Tibial nerve (tissue), 4 donors: ENCODE measurements around the gene DCTN4. TPM values are rescaled to one million over a fixed set of nuclear protein-coding genes. Genes with fewer than 3 reads are reported as not detected.
A peak's percentile ranks its signal among the peaks of the same experiment; 100 is the strongest.

Experiments used
- DNase-seq, 2 donors: peaks; one replicate each; pipeline ENCODE4 v3.0.0-alpha.2; 2019; ENCODE audit warnings: low spot score in 2 of 2
- H3K27ac ChIP-seq, 4 donors: fragments of 200-600 bp; sonication (generic) in 3 of 4; one replicate each; pipeline ENCODE4 v1.5.1; 2017 to 2019; ENCODE audit warnings: mild to moderate bottlenecking in 1 of 4
- H3K27me3 ChIP-seq, 2 donors: fragments of 200-600 bp; sonication (generic) in 1 of 2; one replicate each; pipeline versions ENCODE4 v1.5.1 to v1.6.0; 2017 to 2019
- H3K36me3 ChIP-seq, 3 donors: fragments of 200-600 bp; sonication (generic); one replicate each; pipeline ENCODE4 v1.5.1; 2018 to 2019
- H3K4me1 ChIP-seq, 4 donors: fragments of 200-600 bp; sonication (generic) in 3 of 4; one replicate each; pipeline ENCODE4 v1.5.1; 2017 to 2019
- H3K4me3 ChIP-seq, 4 donors: fragments of 200-600 bp; sonication (generic) in 3 of 4; one replicate each; pipeline ENCODE4 v1.5.1; 2017 to 2019; ENCODE audit warnings: mild to moderate bottlenecking in 1 of 4, moderate library complexity in 1 of 4
- H3K9me3 ChIP-seq, 4 donors: fragments of 200-600 bp; sonication (generic) in 3 of 4; one replicate each; pipeline ENCODE4 v1.5.1; 2017 to 2019
- EP300 ChIP-seq, 2 donors: sonication (generic); formaldehyde crosslinking; IDR thresholded peaks; one replicate each; pipeline ENCODE4 v1.6.1; 2017; ENCODE audit warnings: antibody characterized with exemption in 2 of 2, mild to moderate bottlenecking in 1 of 2
- POLR2A ChIP-seq, 2 donors: fragments of 450-650 bp; IDR thresholded peaks; one replicate each; pipeline ENCODE4 v1.6.1; 2017; ENCODE audit warnings: antibody characterized with exemption in 2 of 2, mild to moderate bottlenecking in 2 of 2, moderate library complexity in 2 of 2
- WGBS, 2 donors: methylation state at CpG; one replicate each; pipeline ENCODE4 v1.1.5; 2018; 5-methylcytosine and 5-hydroxymethylcytosine counted together
- total RNA-seq, 4 donors: library from RNA; depleted of rRNA; stranded (reverse); fragments of >200 nt; gene quantifications; one replicate each; pipeline ENCODE4 v1.1.0, GENCODE V29; 2016
- TF ChIP-seq, protein P1 (sequence below), 5 experiments: fragments of 200-600 bp in 3 of 5; fragments of 450-650 bp in 2 of 5; sonication (generic) in 3 of 5; IDR thresholded peaks; one replicate each; pipeline ENCODE4 v1.5.1; 2016 to 2019; ENCODE audit warnings: antibody characterized with exemption in 5 of 5, mild to moderate bottlenecking in 3 of 5, moderate library complexity in 2 of 5

DCTN4 gene
- total RNA-seq, 4 donors from 2014 or later = 38.0 to 80.2 (median 63.4) TPM

DNA sequence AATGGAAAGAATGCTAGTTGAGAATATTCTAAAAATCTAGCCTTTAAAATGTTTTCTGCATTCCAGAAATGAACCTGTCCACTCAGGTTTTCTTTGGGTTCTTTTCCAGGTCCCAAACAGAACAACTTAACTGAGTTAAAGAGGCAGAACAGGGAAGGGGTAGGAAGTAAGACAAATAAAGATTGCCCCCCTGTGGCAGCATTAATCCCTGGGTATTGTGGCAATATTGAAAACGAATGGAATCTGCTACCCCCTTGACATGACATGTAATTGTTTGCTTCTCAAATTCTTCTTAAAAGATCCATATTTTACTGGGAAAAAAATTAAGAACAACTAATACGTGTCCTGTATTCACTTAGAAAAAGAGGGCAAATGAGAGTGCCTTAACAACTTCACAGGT lies 48.7 kb downstream of the DCTN4 start:
- Histone ChIP-seq H3K4me1 (no peaks in the 10 kb centered on the region), H3K4me3 (no peak overlapping the region), H3K9me3 (no peaks in the 10 kb centered on the region), H3K27me3 (no peaks in the 10 kb centered on the region), H3K36me3 (peaks cover 4 to 75% (median 21%) of the 10 kb centered on the region in 3 donors), H3K27ac (no peak overlapping the region)
- WGBS, 2 donors = 48 to 52% methylated on average over 2 of the region's 2 CpGs
- DNase-seq = no peak
- TF ChIP-seq POLR2A (IDR thresholded peaks at IDR 0.05) = no peak
- TF ChIP-seq, protein P1, sequence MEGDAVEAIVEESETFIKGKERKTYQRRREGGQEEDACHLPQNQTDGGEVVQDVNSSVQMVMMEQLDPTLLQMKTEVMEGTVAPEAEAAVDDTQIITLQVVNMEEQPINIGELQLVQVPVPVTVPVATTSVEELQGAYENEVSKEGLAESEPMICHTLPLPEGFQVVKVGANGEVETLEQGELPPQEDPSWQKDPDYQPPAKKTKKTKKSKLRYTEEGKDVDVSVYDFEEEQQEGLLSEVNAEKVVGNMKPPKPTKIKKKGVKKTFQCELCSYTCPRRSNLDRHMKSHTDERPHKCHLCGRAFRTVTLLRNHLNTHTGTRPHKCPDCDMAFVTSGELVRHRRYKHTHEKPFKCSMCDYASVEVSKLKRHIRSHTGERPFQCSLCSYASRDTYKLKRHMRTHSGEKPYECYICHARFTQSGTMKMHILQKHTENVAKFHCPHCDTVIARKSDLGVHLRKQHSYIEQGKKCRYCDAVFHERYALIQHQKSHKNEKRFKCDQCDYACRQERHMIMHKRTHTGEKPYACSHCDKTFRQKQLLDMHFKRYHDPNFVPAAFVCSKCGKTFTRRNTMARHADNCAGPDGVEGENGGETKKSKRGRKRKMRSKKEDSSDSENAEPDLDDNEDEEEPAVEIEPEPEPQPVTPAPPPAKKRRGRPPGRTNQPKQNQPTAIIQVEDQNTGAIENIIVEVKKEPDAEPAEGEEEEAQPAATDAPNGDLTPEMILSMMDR (IDR thresholded peaks at IDR 0.05) = peak in 1 of 5 experiments; percentile 28

DNA sequence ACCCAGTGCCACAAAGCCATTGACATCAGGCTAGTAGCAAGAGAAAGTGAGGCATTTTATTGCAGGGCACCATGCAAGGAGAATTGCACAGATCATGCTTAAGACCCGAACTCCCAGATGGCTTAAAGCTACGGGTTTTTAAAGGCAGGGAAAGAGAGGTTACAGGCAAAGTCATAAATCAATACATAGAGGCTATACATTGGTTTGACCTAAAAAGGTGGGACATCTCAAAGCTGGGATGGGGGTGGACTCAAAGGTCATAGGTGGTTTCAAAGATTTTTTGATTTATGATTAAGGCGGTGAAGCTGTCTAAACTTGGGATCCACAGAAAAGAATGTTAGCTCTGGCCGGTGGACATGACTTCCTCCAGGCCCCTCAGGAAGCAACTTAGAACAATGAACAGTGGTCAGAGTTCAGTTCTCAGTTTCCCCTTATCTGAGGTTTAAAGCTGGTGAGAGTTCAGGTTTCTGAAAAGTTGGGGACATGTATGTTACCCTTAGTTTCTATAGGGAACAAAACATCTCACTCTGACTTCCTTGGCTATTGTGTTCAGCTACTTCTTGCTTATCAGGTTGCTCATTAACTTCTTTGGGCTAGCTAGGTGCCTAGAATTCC lies 51.9 kb downstream of the DCTN4 start:
- Histone ChIP-seq H3K27me3 (no peaks in the 10 kb centered on the region), H3K9me3 (no peaks in the 10 kb centered on the region), H3K4me1 (no peaks in the 10 kb centered on the region), H3K36me3 (peaks cover 0 to 44% (median 11%) of the 10 kb centered on the region in 3 donors), H3K4me3 (no peak overlapping the region), H3K27ac (no peak overlapping the region)
- 51 to 63% methylated on average over 4 of the region's 4 CpGs for WGBS, 2 donors
- TF ChIP-seq POLR2A (IDR thresholded peaks at IDR 0.05) = no peak
- no peak for TF ChIP-seq EP300 (IDR thresholded peaks at IDR 0.05)
- TF ChIP-seq, protein P1 (IDR thresholded peaks at IDR 0.05) = no peak
- no peak for DNase-seq

DNA sequence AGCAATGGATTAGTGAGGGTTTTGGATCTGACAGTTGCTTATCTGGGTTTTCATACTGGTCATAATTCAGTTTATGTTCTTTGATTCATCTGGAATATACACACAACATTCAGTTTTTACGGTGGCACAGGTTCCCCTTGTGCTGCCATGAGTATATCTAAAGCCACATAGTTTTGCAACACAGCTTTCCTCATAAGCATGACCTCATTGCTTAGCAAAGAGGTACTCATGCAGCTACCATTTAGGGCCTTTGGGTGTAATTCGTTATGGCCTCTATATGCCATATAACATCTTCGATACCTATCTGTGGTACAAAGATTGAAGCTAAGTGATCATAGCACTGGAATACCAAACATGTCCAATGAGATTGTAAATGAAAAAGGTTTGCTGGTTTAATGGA lies 55.1 kb downstream of the DCTN4 start:
- peaks cover 0 to 20% (median 8%) of the 10 kb centered on the region in 4 donors for H3K4me1 ChIP-seq
- TF ChIP-seq EP300 (IDR thresholded peaks at IDR 0.05) (no peak), POLR2A (IDR thresholded peaks at IDR 0.05) (no peak)
- TF ChIP-seq, protein P1 (IDR thresholded peaks at IDR 0.05) = no peak
- no peak overlapping the region for H3K27ac ChIP-seq
- H3K9me3 ChIP-seq = no peaks in the 10 kb centered on the region
- DNase-seq = no peak
- 78 to 89% methylated on average over 3 of the region's 3 CpGs for WGBS, 2 donors
- H3K27me3 ChIP-seq = no peaks in the 10 kb centered on the region
- peaks cover 0 to 17% (median 8%) of the 10 kb centered on the region in 3 donors for H3K36me3 ChIP-seq
- H3K4me3 ChIP-seq = no peak overlapping the region

DNA sequence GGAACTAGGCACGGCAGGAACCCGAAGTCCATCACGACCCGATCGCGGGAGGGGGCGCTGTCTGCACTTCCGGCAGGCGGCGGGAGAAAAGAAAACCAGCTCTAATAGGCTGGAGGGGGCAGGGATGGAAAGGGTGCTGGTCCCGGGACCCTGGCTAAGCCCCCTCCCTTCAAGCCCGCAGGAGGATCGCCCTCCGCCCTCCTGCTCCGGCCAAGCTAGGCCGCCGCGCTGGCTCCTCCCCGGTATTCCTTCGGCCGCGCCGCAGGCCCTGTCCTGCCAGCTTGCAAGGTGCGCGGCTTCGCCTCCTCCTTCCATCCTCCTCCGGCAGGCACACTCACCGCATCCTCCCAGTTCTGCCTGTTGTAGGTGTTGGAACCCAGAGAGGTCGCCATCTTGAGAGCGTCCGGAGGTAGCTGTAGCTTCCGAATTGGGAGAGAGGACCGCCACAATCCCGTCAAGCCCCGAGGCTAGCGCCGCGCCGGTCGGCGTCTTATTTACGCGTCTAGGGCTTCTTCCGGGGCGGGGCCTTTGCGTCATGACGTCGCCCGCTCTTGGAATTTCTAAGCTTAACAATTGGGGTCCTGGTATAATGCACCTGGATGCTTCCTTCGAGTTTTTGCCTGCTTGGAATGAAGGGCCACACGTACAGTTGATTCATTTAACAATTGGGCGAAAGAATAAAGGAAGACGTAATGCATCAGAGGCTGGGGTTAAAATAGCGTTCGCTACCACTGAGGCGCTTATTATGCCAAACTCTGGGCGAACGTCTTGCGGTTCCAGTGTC lies 58.0 kb downstream of the DCTN4 start, which contains the start of gene RBM22:
Gene RBM22, minus strand, starts transcription at position 469 of the 784 bp plus-strand sequence. Its CDS starts 77 bp downstream, at position 392.
- H3K27me3 ChIP-seq = no peaks in the 10 kb centered on the region
- peak; percentile 89 to 93 for DNase-seq
- peak within 1 kb of the TSS; percentile 88 to 100 (median 98) for H3K27ac ChIP-seq
- H3K4me1 ChIP-seq = peaks cover 0 to 28% (median 8%) of the 10 kb centered on the region in 4 donors
- 0% methylated on average over 49 to 59 of the region's 59 CpGs for WGBS, 2 donors
- H3K36me3 ChIP-seq = peaks cover 6 to 34% (median 33%) of the 10 kb centered on the region in 3 donors
- H3K4me3 ChIP-seq = peak within 1 kb of the TSS; percentile 72 to 99 (median 92)
- TF ChIP-seq POLR2A (IDR thresholded peaks at IDR 0.05) (peak; percentile 63 to 83), EP300 (IDR thresholded peaks at IDR 0.05) (peak; percentile 92 to 98)
- TF ChIP-seq, protein P1 (IDR thresholded peaks at IDR 0.05) = peak; percentile 55 to 89 (median 70)
- H3K9me3 ChIP-seq = no peaks in the 10 kb centered on the region

DNA sequence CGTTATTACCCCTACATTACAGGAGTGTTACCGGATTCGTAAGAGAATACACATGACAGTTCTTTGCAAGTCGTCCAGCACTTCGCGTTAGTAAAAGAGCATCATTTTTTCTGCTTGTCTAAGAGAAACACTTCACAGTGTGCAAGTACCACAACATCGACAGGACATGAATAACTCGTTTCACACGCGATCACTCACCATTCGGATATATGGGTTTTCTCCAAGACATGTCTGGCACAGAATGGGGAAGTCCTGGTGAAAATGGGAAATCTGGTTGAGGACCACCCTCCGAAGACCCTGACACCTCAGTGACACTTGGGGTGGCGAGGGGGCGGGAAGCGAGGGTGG lies 58.6 kb downstream of the DCTN4 start:
- 3 to 4% methylated on average over 15 of the region's 15 CpGs for WGBS, 2 donors

More for the DNA sequence above, 58.6 kb downstream of the DCTN4 start:
- Histone ChIP-seq H3K4me1 (peaks cover 0 to 28% (median 8%) of the 10 kb centered on the region in 4 donors), H3K36me3 (peaks cover 6 to 39% (median 36%) of the 10 kb centered on the region in 3 donors), H3K4me3 (peak overlapping the region; percentile 72 to 99 (median 92)), H3K27ac (peak overlapping the region; percentile 88 to 100 (median 98)), H3K27me3 (no peaks in the 10 kb centered on the region), H3K9me3 (no peaks in the 10 kb centered on the region)
- TF ChIP-seq POLR2A (IDR thresholded peaks at IDR 0.05) (no peak), EP300 (IDR thresholded peaks at IDR 0.05) (no peak)
- TF ChIP-seq, protein P1 (IDR thresholded peaks at IDR 0.05) = no peak
- no peak for DNase-seq
